GM10248 (cell line): ENCODE results near the gene IL12B.
"Not testable (repeated sequence)": the region's sequence is repeated elsewhere in the genome, so short reads cannot be mapped to it uniquely, and the experiment has no call there.

Experiments used
- CTCF ChIA-PET: fragments of 300-600 bp; sonication (Branson Sonifier 250); formaldehyde crosslinking; extraction: SDS; loops from one replicate; lab custom pipeline; 2021; ENCODE audit warnings: antibody characterized with exemption; lab: Yijun Ruan, JAX
- POLR2A ChIA-PET: fragments of 350-650 bp; sonication (Branson Sonifier 250); formaldehyde crosslinking; extraction: SDS; loops from one replicate; lab custom pipeline; 2020; ENCODE audit warnings: antibody characterized with exemption; lab: Yijun Ruan, JAX
- DNase-seq: peaks from one replicate; pipeline ENCODE4 v3.0.0; 2012; ENCODE audit errors: extremely low spot score
- CTCF ChIP-seq: IDR thresholded peaks from 2 replicates; pipeline ENCODE4 v1.5.1; 2012; ENCODE audit warnings: mild to moderate bottlenecking, low read depth; ENCODE audit errors: extremely low read depth, missing control alignments, control extremely low read depth

IL12B gene

GRCh38 chr5:159311063-159311462 lies 19.2 kb downstream of the IL12B start:
- no peak for DNase-seq
- CTCF ChIA-PET, result interaction anchor here (1.1 to 2.1 kb wide), 3 partner anchors 16 to 154 kb away, joined by 3 to 11 read pairs (median 4); no protein-coding TSS in a partner anchor
- POLR2A ChIA-PET, result no interaction called here
- no peak for TF ChIP-seq CTCF

- no peak for TF ChIP-seq CTCF
- DNase-seq, result no peak
- ChIA-PET CTCF (interaction anchor here (1.5 to 2.1 kb wide), 3 partner anchors 16 to 154 kb away, joined by 3 to 11 read pairs (median 7); no protein-coding TSS in a partner anchor), POLR2A (no interaction called here)
Measured at GRCh38 chr5:159310511-159310910, 19.8 kb downstream of the IL12B start.

GRCh38 chr5:159309689-159310433 lies 20.4 kb downstream of the IL12B start:
- ChIA-PET POLR2A (no interaction called here), CTCF (interaction anchor here (1.5 to 2.1 kb wide), 3 partner anchors 15 to 153 kb away, joined by 3 to 11 read pairs (median 7); no protein-coding TSS in a partner anchor)

GRCh38 chr5:159304961-159305595 lies 25.2 kb downstream of the IL12B start:
- POLR2A ChIA-PET, result no interaction called here
- no peak for DNase-seq
- no peak for TF ChIP-seq CTCF
- CTCF ChIA-PET, result interaction anchor here (1.1 to 2.4 kb wide), 2 partner anchors 12 to 148 kb away, joined by 3 to 9 read pairs; no protein-coding TSS in a partner anchor

More at GRCh38 chr5:159309689-159310433, 20.4 kb downstream of the IL12B start:
- DNase-seq, result no peak
- no peak for TF ChIP-seq CTCF

GRCh38 chr5:159303286-159303685 lies 27.0 kb downstream of the IL12B start:
- TF ChIP-seq CTCF, result no peak
- POLR2A ChIA-PET, result no interaction called here
- DNase-seq, result no peak
- CTCF ChIA-PET, result interaction anchor here (0.9 to 2.4 kb wide), 2 partner anchors 14 to 15 kb away, joined by 4 to 9 read pairs; no protein-coding TSS in a partner anchor

GRCh38 chr5:159301929-159302860 lies 28.1 kb downstream of the IL12B start:
- CTCF ChIA-PET, result interaction anchor here (1.1 kb wide), 1 partner anchor 15 kb away, joined by 6 read pairs; no protein-coding TSS in a partner anchor
- DNase-seq, POLR2A ChIA-PET: not testable (repeated sequence)
